Measurements from ENCODE around the gene ANGPTL5.
A peak's percentile ranks its signal among the peaks of the same experiment; 100 is the strongest.
"Not testable (repeated sequence)": the region's sequence is repeated elsewhere in the genome, so short reads cannot be mapped to it uniquely, and the experiment has no call there.

ANGPTL5 gene

DNA sequence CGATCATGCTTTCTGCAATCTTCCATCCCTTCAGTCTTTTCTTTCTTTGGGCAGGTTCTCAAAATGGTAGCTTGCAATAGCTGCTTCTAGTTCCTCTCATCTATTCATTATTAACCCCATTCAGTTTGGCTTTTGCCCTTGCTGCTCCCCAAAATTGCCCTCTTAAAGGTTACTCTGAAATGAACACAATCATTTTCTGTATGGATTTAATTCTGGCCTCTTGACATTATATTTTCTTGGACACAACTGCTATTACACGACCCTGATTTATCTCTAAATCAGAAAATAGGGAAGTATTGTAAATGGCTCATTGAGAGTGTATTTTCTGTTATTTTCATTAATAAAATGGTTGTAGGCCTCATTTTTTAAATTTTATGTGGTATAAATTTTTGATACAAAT is at the start of gene ANGPTL5:
ANGPTL5 (minus strand) TSS at position 101 of the 400 bp plus-strand sequence. CDS start 8,613 bp downstream, outside the sequence.
- no peak for DNase-seq (ENCODE audit: low read depth)

DNA sequence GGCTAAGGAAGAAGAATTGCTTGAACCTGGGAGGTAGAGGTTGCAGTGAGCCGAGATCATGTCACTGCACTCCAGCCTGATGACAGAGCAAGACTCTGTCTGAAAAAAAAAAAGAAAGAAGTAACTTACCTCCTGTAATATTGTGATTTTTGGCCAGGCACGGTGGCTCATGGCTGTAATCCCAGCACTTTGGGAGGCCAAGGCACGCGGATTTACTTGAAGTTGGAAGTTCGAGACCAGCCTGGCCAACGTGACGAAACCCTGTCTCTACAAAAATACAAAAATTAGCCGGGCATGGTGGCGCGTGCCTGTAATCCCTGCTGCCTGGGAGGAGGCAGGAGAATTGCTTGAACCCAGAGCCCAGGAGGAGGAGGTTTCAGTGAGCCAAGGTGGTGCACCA is 47.9 kb upstream of the ANGPTL5 start:
- DNase-seq (ENCODE audit: low read depth) = not testable (repeated sequence)

DNA sequence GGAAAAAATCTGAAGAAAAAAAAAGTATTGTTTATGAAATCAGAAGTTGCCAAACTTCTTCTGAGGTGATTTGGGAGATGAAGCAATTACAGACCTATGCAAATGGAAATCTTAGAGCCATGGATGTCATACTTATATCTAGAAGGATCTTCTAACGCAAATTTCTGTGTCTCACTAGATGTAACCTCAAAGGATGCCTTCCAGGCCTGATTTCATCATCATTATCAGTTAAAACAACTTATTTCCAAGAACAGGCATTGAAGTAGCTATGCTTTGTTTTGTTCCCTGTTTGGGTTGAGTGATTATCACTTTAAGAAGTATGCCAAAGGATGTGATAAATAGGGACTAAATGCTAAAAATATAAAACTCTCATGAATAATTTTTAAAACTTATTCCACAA is 43.9 kb upstream of the ANGPTL5 start:
- peak; percentile 71 for DNase-seq (ENCODE audit: low read depth)

DNA sequence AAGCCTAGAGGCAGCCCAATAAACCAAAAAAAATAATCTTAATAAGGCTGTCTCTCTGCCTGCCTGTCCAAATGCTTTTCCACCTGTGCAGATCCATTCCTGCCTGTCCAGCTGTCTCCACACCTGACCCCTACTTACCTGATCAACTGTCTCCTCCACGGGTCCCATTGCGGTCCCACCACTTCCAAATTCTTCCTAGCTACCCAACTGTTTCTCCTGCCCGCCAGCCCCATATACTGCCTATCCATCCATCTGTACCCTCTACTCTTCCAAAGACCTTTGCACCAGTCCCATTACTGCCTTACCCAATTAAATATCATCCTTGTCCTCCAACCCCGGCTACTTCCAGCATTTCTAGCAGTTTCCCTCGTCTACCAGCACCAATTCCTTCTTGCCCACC is 39.4 kb upstream of the ANGPTL5 start:
- no peak for DNase-seq (ENCODE audit: low read depth)

DNA sequence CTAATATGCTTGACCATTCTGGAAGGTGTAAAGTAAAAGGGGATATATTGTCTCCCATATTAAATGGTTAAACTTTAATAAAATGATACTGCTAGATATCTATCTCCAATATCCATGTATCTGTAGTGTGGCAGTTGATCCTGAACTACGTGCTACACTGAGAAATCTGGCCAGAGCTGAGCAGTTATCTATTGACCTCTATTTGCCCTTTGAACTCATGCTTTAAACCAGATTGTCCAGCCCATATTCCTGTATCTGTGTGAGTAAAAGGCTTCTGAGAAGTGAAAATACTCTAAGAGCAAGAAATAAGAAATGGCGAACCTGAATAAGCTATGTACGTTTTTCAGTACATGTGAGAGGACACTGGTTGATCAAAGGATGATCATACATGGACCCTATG is 39.0 kb upstream of the ANGPTL5 start:
- DNase-seq (ENCODE audit: low read depth) = no peak

DNA sequence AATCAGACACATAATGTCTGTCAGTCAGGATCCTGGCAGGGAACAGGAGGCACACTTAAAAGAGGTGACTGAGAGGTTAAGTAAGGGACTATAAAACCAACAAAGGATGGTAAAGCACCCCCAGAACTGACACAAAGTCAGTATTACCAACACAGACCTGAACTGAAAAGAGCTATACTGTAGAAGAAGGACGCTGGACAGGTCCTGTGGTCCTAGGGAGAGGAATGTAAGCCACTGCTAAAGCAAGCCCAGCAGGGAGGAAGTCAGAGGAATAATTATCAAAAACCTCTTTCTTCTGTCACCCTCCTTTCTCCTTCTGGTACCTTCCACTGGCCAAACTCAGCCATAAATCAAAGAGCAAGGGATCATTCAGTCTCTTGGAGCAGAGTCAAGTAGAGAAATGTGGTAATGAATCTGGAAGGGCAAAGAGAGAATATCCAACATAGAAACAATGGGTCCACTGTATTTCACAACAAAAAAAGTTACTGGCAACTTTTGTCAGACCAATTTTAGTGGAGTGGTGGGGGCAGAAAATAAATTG is 33.4 kb upstream of the ANGPTL5 start:
- DNase-seq (ENCODE audit: low read depth) = no peak

DNA sequence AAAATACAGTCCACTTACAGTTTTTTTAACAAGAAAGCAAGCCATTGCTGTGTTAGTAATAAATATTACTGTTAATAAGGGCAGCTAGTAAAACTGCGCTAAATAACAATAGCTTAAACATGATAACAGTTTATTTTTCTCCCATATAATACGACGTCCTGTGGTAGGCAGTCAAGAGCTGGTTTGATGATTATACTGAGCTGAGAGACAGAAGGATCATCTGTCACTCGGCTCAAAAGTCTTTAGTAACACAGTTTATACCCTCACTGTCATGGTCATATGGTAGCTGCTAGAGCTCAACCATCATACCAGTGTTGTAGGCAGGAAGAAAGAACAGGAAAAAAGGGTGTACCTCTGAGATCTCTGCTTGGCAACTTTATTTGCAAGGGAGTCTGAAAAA is 29.1 kb upstream of the ANGPTL5 start:
- no peak for DNase-seq (ENCODE audit: low read depth)

DNA sequence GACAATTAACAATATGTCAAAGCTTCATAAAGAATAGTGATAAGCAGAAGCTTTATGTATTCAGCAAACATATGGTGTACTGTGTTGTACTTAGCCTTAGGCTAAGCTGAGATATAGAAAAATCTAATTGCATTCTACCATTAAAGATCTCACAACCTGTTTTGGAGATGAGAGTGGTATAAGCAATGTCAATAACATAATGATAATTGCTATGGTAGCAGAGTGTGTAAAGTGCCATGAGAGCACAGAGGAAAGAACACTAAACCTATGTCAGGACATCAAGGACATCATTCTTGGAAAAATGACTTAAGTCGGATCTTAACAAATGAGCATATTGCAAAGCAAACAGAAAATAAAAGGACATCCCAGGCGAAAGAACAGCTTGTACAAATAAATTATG is 28.6 kb upstream of the ANGPTL5 start:
- no peak for DNase-seq (ENCODE audit: low read depth)

DNA sequence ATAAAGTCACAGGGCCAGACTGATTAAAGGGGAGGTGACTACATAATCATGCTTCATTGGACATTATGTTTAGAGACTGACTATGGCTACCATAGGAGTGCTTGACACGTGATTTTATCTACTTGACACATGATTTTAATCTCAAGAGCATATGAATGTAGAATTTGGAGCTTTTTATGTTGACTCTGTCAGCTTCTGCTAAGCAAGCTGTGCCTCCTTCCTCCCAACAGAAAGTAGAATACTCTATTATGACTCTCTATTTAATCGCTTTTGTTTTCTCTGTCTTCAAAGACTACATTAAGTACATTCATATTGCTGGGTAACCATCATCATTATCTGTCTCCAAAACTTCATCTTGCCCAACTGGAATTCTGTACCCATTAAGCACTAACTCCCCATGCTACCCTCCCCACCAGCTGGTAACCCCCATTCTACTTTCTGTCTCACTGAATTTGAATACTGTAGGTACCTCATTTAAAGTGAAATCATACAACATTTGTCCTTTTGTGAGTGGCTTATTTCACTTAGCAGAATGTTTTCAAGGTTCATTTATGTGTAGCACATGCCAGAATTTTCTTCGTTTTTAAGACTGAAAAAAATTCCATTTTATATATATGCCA is 24.7 kb upstream of the ANGPTL5 start:
- no peak for DNase-seq (ENCODE audit: low read depth)

DNA sequence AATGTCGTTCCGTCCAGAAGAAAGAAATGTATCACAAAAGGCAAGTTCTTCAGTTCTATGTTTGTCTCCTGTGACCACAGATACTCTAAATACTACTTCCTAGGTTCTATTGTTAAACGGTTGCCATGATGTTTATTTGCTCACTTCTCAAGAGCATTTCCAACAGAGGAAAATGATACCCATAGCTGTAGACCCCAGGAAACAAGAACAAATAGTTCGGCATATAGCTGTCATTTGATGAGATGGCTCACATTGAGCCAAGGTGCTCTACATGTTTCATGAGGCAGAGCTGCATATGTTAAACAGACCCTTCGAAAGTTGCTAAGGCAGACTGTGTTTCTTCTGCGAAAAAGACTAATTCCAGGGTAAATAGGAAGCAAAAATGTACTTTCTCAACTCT is 15.4 kb upstream of the ANGPTL5 start:
- DNase-seq (ENCODE audit: low read depth) = no peak

DNA sequence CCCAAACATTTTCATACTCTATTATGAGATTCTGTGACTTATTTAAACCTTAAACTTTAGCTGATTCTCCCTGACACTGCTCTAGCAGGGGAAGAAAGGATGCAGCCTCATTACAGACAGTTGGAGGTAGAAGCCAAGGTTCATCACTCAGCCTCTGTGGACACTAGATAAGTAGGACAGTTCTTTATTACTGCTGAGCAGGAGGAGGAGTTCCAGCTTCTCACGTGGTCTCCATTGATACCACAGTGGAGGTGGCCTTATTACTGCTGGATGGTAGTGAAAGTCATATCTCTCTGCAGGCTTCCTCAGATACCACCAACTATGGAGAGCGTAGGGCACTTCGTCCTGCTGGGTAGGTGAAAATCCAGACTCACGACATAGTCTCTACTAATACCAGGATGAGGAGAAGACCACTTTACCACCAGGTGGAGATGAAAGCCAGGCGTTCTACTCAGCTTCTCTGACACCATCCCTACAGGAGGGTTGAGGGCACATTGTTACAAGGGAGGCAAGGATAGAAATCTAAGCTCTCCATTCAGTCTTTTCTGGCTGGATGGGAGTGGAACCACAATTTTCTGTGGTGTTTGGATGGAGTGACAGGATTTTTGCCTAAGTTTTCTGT is 13.1 kb upstream of the ANGPTL5 start:
- no peak for DNase-seq (ENCODE audit: low read depth)

DNA sequence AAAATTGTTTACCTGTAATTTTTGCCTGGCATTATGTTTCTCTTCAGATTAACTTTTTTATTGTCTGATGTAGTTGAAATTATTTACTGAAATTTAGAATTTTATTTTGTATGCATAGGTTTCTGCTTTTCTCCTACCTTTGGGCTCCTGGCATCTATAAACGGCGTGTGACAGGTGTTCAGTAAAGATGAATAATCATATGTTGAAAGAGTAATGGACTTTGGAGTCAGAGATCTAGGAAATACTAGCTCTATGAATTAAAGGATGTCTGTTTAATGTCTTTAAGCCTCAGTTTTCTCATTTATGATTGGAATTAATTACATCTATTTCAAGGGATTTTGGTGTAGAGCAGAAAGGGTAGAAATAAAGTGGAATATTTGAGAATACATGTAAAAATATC is 7.2 kb upstream of the ANGPTL5 start:
- DNase-seq (ENCODE audit: low read depth) = no peak

DNA sequence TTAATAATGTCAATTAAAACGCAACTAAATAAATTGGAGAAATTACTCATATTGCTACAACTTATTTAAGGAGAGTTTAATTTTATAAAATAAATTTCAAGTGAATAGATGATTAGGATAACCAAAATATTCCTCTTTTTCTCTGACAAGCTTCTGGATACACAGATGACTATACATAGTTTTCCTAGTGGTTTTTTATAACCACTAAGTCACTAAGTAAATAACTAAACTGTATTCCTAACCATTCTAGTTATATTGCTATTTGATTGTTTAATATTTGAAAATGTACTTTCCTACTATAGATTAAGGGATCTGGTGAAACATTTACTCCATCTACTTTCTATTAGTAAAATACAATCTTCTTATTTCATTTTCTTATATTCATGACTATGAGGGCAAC is 4.7 kb upstream of the ANGPTL5 start:
- DNase-seq (ENCODE audit: low read depth) = no peak

DNA sequence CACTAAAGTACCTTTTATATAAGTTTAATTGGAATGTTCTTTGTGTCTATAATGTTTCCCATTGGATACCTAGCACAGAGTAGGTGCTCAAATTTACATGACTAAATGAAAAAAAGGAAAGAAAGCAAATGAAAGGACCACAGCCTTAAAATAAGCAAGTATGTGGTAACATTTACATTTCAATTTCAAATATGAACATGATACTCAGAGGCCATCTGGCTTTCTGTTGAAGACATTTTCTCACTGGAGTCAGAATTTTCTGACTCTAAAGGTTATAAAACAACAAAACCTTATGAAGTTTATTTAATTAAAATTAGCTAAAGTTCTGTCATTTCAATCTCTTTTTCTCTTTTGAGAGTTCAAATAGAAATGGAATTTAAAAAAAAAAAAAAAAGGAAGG is 904 bp upstream of the ANGPTL5 start:
- DNase-seq (ENCODE audit: low read depth) = no peak

DNA sequence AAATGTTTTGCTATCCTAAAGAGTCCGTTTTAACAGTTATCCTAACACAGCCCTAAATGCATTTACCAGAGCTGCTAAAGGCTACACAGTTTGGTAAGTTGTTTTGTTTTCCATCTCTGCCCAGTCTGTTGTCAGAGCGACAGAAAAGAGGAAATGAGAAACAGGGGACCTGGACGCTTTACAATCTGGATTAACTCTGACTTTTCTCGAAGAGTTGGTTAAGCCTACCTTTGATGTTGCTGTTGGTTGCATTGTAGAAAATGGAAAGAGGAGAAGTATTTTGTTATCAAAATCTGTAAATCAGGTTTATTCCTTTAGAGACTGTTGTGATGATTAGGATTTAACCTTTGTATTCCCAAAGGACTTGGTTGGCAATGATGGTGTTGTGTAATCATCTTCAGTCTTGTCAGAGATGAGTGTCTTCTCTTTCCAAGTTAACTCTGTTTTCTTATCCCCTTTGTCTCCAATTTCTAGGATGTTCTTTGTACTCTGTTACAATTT is 481 bp downstream of the ANGPTL5 start:
- DNase-seq (ENCODE audit: low read depth) = peak; percentile 34

DNA sequence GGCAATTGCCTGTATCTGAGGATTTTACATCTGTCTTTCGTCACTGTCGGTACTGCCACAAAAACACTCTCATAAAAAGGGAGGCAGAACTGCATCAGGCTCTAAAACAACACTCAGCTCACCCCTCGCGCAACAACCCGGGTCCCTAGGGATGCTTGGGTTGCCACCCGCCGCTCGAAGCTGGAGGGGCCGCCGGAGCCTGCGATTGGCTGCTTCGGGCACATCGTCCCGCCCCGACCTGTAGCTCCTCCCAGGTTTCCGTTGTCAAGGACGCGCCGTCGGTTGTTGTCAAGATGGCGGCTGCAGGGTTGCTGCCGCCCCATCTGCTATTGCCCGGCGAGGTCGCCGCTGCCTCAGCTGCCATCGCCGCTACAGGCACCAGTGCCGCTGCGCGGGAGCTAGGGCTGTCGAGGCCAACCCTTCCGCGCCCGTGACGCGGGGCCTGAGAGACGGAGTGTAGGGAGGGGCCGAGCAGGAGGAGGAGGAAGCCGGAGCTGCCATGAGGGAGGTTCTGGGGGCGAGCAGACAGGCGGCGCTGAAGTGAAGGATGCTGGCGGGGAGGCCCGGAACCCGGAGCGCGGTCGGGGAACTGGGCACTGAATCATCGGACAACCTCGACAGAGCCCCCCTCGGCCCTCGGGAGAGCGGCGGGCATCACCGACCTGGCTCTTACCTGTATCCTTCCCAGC is 1.4 kb downstream of the ANGPTL5 start, which contains the start of gene CEP126:
CEP126 (plus strand) TSS at position 273 of the 689 bp plus-strand sequence; CDS start at position 548, 275 bp downstream.
- DNase-seq (ENCODE audit: low read depth) = peak; percentile 86

DNA sequence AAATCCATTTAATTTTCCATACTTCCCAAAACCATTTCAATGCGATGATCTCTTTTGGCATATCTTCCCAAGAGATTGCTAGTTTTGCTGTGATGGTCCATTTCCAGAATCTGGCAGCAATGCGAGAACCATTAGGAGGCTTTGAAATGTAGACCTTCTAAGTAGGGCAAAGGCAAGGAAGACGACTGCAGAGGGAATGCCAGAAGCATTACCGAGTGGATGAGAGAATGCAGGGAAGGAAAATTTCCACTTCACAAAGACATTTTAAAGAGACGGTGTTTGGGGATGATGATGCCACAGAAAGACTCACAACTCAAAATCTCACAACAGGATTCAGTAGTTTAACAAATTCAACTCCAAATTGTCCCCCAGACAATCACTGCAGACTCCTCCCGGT is 2.0 kb downstream of the ANGPTL5 start:
- DNase-seq (ENCODE audit: low read depth) = peak; percentile 35

DNA sequence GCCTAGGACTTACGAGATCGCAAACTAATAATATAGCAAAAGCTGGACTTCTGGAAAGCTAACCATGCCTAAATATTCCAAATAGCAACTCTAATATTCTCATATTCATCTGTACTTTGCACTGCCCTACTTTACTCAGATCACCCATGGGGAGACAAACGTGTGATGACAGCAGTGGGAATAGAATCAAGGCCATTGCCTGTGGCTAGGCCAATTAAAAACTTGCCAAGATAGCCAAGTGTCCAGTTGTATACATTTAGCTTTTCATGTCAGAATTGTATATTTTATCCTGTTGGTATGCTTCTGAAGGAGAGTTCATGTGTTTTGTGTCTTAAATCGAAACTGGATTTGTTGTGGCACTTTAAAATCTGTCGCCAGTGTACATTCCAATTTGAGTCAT is 2.7 kb downstream of the ANGPTL5 start:
- no peak for DNase-seq (ENCODE audit: low read depth)

DNA sequence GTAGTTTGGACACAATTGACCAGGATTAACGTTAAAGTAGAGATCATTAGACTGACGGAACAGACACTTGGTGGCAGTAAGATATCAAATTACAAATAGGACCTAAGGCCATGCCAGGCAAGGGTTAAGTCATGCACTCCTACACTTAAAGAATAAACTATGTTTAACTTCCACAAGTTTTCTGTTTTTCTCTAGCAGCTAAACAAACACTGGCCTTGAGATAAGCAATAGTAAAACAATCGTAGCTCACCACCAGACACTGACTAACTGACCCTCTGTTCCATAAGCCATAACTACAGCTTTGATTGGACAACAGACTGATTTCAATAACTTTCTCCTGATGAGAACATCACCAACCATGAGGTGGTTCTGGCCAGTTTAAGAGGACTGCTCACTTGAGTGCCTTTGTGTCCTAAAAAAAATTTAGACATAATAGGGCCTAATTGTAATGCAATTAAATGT is 3.5 kb downstream of the ANGPTL5 start:
- no peak for DNase-seq (ENCODE audit: low read depth)

DNA sequence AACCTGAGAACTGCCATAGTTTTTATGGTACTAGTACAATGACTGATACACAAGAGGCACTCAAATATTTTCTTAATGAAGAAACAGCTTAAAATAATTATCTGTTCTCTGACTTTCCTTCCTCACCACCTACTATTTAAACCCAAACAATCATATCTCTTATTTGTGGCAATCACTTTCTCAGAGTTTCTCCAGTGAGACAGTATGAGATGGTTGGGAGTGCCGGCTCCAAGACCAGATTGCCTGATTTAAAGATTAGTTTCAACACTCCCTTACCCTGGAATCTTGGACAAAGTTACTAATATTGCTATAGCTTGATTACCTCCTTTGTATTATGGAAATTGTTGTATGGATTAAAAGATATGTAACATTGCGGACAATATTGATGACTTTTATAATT is 7.2 kb downstream of the ANGPTL5 start:
- no peak for DNase-seq (ENCODE audit: low read depth)

DNA sequence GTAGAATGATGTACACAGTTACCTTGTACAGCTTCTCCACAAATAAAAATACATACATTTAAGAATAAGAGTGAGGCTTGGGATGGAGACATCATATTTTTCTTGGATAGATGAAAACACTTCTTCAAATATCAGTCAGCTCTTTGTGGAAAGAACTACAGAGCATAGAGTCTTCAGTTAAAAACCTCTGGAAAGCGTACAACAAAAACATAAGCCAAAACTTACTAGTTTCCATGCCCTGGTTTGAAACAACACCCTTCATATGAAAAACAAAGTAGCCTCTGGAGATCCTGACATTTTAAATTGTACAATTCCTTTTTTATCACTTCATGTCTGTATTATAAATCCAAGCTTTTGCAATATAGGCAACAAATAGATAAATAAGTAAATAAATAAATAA is 8.5 kb downstream of the ANGPTL5 start:
- no peak for DNase-seq (ENCODE audit: low read depth)

DNA sequence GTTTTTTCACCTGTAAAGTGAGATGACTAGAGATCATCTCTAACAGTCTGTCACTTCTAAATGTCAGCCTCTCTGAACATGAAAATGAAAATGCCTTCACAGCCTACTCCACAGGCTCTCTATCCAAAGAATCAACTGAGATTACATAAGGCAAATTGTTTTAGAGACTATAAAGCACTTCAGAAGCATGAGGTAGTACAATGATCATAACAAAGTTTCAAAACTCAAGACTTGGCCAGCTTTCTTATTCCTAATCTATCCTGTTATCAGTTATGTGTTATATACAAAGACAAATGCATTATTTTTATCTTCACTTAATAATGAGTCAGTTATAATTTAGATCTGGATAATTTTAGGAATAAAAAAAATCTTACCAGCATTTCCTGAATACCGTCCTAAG is 21.8 kb downstream of the ANGPTL5 start:
- DNase-seq (ENCODE audit: low read depth) = peak; percentile 11

DNA sequence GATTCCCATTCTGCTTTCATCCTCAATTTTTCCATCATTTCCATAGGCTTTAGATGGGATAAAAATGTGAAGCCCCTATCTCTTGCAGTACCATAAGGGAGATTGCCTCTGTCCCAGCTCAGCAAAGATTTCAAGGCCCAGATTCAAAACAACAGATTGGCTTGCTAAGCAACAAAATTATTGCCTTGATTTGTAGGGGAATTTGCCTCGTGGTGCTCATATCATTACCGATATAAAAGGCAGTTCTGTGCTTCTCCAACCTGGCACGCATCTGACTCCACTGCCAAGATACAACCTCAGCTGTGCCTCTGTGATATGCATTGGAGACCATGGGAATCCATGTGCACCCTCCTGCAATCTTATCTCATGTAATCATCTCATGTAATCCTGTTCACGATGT is 26.6 kb downstream of the ANGPTL5 start:
- DNase-seq (ENCODE audit: low read depth) = no peak

Data from amniotic epithelial cell (primary cell).